ENCODE data around the gene CWC15.

- TF ChIP-seq, protein P1, sequence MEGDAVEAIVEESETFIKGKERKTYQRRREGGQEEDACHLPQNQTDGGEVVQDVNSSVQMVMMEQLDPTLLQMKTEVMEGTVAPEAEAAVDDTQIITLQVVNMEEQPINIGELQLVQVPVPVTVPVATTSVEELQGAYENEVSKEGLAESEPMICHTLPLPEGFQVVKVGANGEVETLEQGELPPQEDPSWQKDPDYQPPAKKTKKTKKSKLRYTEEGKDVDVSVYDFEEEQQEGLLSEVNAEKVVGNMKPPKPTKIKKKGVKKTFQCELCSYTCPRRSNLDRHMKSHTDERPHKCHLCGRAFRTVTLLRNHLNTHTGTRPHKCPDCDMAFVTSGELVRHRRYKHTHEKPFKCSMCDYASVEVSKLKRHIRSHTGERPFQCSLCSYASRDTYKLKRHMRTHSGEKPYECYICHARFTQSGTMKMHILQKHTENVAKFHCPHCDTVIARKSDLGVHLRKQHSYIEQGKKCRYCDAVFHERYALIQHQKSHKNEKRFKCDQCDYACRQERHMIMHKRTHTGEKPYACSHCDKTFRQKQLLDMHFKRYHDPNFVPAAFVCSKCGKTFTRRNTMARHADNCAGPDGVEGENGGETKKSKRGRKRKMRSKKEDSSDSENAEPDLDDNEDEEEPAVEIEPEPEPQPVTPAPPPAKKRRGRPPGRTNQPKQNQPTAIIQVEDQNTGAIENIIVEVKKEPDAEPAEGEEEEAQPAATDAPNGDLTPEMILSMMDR (IDR thresholded peaks at IDR 0.05): no peak
- no peak for TF ChIP-seq POLR2A (IDR thresholded peaks at IDR 0.05)
These were observed 49.2 kb downstream of the CWC15 start for GRCh38 chr11:94924171-94924572.

All from body of pancreas (tissue), 4 donors.